ENCODE measurements around the gene VPS35L.

DNA sequence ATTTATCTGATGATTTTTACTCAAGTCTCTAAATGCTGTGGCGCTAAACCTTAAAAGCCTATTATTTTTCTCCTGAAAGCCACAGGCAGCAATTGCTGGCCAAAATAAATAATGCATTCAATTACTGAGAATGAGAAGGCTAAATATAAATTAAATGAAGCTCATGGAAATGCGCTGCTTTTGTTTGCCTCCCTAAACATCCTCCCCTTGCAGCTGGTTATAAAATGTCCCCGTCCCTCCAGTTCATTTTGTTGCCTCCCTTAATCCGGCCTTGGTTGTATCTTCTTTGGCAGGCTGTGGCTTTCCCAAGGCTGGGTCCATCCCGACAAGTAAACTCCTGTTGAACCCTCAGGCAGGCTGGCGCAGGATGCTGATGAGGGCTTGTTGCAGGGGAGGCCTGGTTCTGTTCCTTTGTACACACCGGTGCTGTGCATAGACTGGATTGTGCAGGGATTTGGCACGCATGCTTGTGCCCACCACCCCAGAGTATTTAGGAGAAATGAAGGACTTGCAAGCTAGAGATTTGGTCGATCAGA is 99.8 kb downstream of the VPS35L start:
- TF ChIP-seq CREB1 (IDR thresholded peaks at IDR 0.05) (no peak), CREB1 (CRISPR knock-in tag; IDR thresholded peaks at IDR 0.05) (no peak), ZNF607 (CRISPR knock-in tag; IDR thresholded peaks at IDR 0.05; ENCODE audit: borderline replicate concordance) (no peak)

Measured in HepG2 (cell line).